ENCODE data around the gene FAM118B. TPM values are rescaled to one million over a fixed set of nuclear protein-coding genes. Genes with fewer than 3 reads are reported as not detected.

FAM118B gene
- total and polyA plus RNA-seq, 2 of the 8 experiments (the other 6 are each of a cell fraction or from before 2014, with no cell fraction given): 25.3 to 48.3 TPM

DNA sequence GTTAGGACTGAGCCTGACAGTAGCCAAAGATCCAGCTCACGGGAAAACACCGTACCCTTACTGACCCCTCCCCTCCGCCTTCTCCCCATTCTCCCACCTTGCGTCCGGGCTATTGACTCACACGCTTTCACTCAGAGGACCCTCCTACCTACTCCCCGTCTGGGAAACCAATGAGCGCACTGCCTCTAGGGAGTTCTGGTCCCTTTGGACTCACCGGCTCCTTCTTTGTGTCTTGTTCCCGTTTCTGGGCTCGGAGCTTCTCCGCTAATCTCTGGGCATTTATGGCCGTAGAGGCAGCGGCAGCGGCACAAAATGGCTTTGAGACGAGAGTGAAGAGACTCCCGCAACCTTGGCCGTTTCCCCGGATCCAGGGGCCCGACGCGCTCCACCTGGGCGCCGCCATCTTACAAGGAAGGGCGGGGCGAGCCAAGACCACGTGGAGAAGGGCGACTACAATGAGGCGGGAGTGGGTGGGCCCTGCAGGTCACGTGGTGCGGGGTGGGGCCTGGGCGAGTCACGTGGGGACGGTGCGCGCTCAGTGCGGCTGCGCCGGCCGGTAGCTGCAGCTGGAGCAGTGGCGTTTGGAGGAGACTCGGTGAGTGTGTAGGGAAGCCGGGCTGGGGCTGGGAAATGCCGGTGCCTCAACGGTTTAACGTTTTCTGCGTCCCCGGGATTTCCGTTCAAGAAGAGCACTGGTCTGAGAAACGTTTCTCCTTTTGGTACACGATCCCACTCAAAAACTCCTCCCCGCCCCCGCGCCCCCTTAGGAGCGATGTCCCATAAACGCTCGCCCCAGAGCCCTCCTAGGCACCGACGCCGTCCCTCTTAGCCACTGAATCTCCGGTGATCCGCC is at the start of gene FAM118B, which contains the start of gene RPUSD4 (continued):
- TF ChIP-seq SIN3A (conservative IDR thresholded peaks at IDR 0.05 in 1 of 2, IDR thresholded peaks at IDR 0.05 in 1 of 2; ENCODE audit: low read depth in 1 of 2, low read length in 2 of 2): peak in 1 of 2 experiments; percentile 91; a peak in 2 of 4 replicates
- TF ChIP-seq, protein P1, sequence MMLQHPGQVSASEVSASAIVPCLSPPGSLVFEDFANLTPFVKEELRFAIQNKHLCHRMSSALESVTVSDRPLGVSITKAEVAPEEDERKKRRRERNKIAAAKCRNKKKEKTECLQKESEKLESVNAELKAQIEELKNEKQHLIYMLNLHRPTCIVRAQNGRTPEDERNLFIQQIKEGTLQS (IDR thresholded peaks at IDR 0.05; ENCODE audit: insufficient read depth, low read depth, low read length): peak; percentile 100
- no peak for TF ChIP-seq NANOG (IDR thresholded peaks at IDR 0.05; ENCODE audit: insufficient read depth, low read depth, low read length, poor library complexity, severe bottlenecking)
- peak; percentile 86 to 94 for TF ChIP-seq POLR2A (IDR thresholded peaks at IDR 0.05; ENCODE audit: control extremely low read depth in 1 of 2, low read depth in 2 of 2, low read length in 2 of 2)
- peak; percentile 97 for TF ChIP-seq ASH2L (IDR thresholded peaks at IDR 0.05; ENCODE audit: low read length)
- no peak for TF ChIP-seq MAFK (IDR thresholded peaks at IDR 0.05; ENCODE audit: low read depth, low read length)
- 0 out of 2 replicates have a peak, but pooled peaks have one; percentile 68 for TF ChIP-seq CREB1 (IDR thresholded peaks at IDR 0.05)
- peak; percentile 85 for TF ChIP-seq TBP (IDR thresholded peaks at IDR 0.05; ENCODE audit: low read depth, low read length)
- no peak for TF ChIP-seq SRF (IDR thresholded peaks at IDR 0.05; ENCODE audit: low read depth, low read length)
- no peak for TF ChIP-seq SIX5 (IDR thresholded peaks at IDR 0.05; ENCODE audit: low read depth, low read length)
- TF ChIP-seq TEAD4 (IDR thresholded peaks at IDR 0.05; ENCODE audit: low read depth, low read length): no peak
- TF ChIP-seq CTBP2 (IDR thresholded peaks at IDR 0.05; ENCODE audit: borderline replicate concordance, insufficient read depth, insufficient read length, low read length): no peak
- TF ChIP-seq JUND (IDR thresholded peaks at IDR 0.05; ENCODE audit: low read length): no peak
- TF ChIP-seq CBX5 (IDR thresholded peaks at IDR 0.05; ENCODE audit: low read depth, low read length): no peak
